ENCODE data around the gene TMEM222. TPM values are rescaled to one million over a fixed set of nuclear protein-coding genes. Genes with fewer than 3 reads are reported as not detected.

TMEM222 gene
- total and polyA plus RNA-seq, 2 of the 4 experiments (the other 2 are of a cell fraction) = 19.9 to 54.1 TPM

- TF ChIP-seq MAFK (IDR thresholded peaks at IDR 0.05; ENCODE audit: low read depth, low read length) (no peak), SMC3 (IDR thresholded peaks at IDR 0.05; ENCODE audit: low read depth, low read length) (no peak)
Measured at GRCh38 chr1:27380766-27381733, 59.1 kb downstream of the TMEM222 start (continued).

GRCh38 chr1:27381969-27382762 lies 60.2 kb downstream of the TMEM222 start:
- dilution Hi-C loops (cut with HindIII; ENCODE audit: low sequenced_read_pairs, unreplicated experiment) = no loop called here
- no peak overlapping the region for H2AFZ ChIP-seq (replicated peaks; ENCODE audit: low read length, poor library complexity)
- ChIA-PET CTCF (interaction anchor here (1.3 kb wide), 1 partner anchor 81 kb away, joined by 3 read pairs; no protein-coding TSS in a partner anchor), POLR2A (ENCODE audit: unreplicated experiment) (no interaction called here)
- no peak overlapping the region for H3K4me3 ChIP-seq (ENCODE audit: insufficient read depth, low read depth, low read length)
- WGBS, 2 experiments (ENCODE audit: extremely low coverage in 2 of 2, insufficient read length in 1 of 2) = 50% methylated on average over 3 of the region's 18 CpGs; no CpG with 5 or more reads in 1 of the 2 experiments
- H3K23ac ChIP-seq (ENCODE audit: low read depth, low read length) = no peak overlapping the region
- H3K14ac ChIP-seq (replicated peaks; ENCODE audit: low read depth, low read length) = no peak overlapping the region
- no peak overlapping the region for H4K91ac ChIP-seq (ENCODE audit: insufficient read depth, low read depth, low read length)
- no peak overlapping the region for H2AK5ac ChIP-seq (ENCODE audit: low read depth, low read length)
- H3K56ac ChIP-seq (ENCODE audit: extremely low read depth, insufficient read depth, low read length) = no peak overlapping the region
- no peak overlapping the region for H2BK120ac ChIP-seq (ENCODE audit: low read depth, low read length)
- H3K27ac ChIP-seq (ENCODE audit: insufficient read depth, low read length) = no peak overlapping the region
- H2BK5ac ChIP-seq (ENCODE audit: low read depth, low read length, poor library complexity, severe bottlenecking) = no peak overlapping the region
- no peaks in the 10 kb centered on the region for H3K4me1 ChIP-seq (ENCODE audit: control insufficient read depth, insufficient read depth, low read length)
- no TSS peak for BruUV-seq (replicated peaks)
- no peak overlapping the region for H3K4me2 ChIP-seq (ENCODE audit: low read depth, low read length)
- no peak overlapping the region for H3K9ac ChIP-seq (ENCODE audit: low read depth, low read length)
- no peak overlapping the region for H2AK9ac ChIP-seq (replicated peaks; ENCODE audit: low read depth, low read length, poor library complexity)
- peaks cover 34% of the 10 kb centered on the region for H3K27me3 ChIP-seq (ENCODE audit: control insufficient read depth, insufficient read depth, low read length)
- no peak for DNase-seq
- H3K36me3 ChIP-seq (ENCODE audit: control insufficient read depth, insufficient read depth, low read length) = no peaks in the 10 kb centered on the region
- no peaks in the 10 kb centered on the region; the same call in 1 of the 2 replicates for H4K20me1 ChIP-seq (ENCODE audit: insufficient read depth, low read length)
- H4K5ac ChIP-seq (ENCODE audit: low read depth, low read length) = no peak overlapping the region
- ATAC-seq (ENCODE audit: low read depth) = no peak
- H2BK15ac ChIP-seq (ENCODE audit: low read depth, low read length) = no peak overlapping the region
- no peak overlapping the region for H3K4ac ChIP-seq (ENCODE audit: low read depth, low read length)
- intact Hi-C loops (cut with micrococcal nuclease) = no loop called here
- H3K79me1 ChIP-seq (ENCODE audit: low read depth in 1 of 2, low read length in 2 of 2) = no peaks in the 10 kb centered on the region
- H3K9me1 ChIP-seq (ENCODE audit: insufficient read depth, low read length) = no peaks in the 10 kb centered on the region
- in situ Hi-C loops (cut with MboI; ENCODE audit: low sequenced_read_pairs) = no loop called here
- H3K18ac ChIP-seq (ENCODE audit: low read depth, low read length) = no peak overlapping the region
- H3K9me3 ChIP-seq (ENCODE audit: control insufficient read depth, insufficient read depth, low read length) = no peaks in the 10 kb centered on the region
- H4K8ac ChIP-seq (ENCODE audit: low read depth in 2 of 2, low read length in 2 of 2) = no peak overlapping the region
- no peak overlapping the region for H2BK20ac ChIP-seq (ENCODE audit: low read depth, low read length)
- no peak for TF ChIP-seq USF2 (IDR thresholded peaks at IDR 0.05; ENCODE audit: low read depth, low read length)
- TF ChIP-seq RAD21 (IDR thresholded peaks at IDR 0.05; ENCODE audit: low read length) = no peak
- no peak for TF ChIP-seq MXI1 (IDR thresholded peaks at IDR 0.05; ENCODE audit: borderline replicate concordance, low read depth, low read length)
- no peak for TF ChIP-seq CTCF (conservative IDR thresholded peaks at IDR 0.05; ENCODE audit: low read depth, low read length)
- no peak for TF ChIP-seq MAZ (IDR thresholded peaks at IDR 0.05; ENCODE audit: borderline replicate concordance, low read depth, low read length)
- TF ChIP-seq RFX5 (IDR thresholded peaks at IDR 0.05; ENCODE audit: low read depth, low read length) = no peak
- no peak for TF ChIP-seq ELK1 (IDR thresholded peaks at IDR 0.05; ENCODE audit: borderline replicate concordance, low read depth, low read length)
- no peak for TF ChIP-seq MAFK (IDR thresholded peaks at IDR 0.05; ENCODE audit: low read depth, low read length)

All from IMR-90 (cell line).